B cell (primary cell): ENCODE measurements around the gene NBEAL1. TPM values are rescaled to one million over a fixed set of nuclear protein-coding genes. Genes with fewer than 3 reads are reported as not detected.

Experiments
- ATAC-seq: fragments of 200-7000 bp; cut with Tn5 transposase; one replicate; pipeline ENCODE4 v1.10.0; 2021; ENCODE audit warnings: low read depth, mild to moderate bottlenecking, moderate number of reproducible peaks, moderate library complexity
- CTCF ChIA-PET: fragments of 350-600 bp; sonication (Branson Sonifier 250); formaldehyde crosslinking; loops from one replicate; lab custom pipeline; 2021; ENCODE audit warnings: antibody characterized with exemption, inconsistent platforms; lab: Charles Lee
- POLR2A ChIA-PET: fragments of 350-600 bp; sonication (Branson Sonifier 250); formaldehyde crosslinking; loops from one replicate; lab custom pipeline; 2021; ENCODE audit warnings: antibody characterized with exemption; lab: Charles Lee
- DNase-seq: peaks from one replicate; pipeline ENCODE4 v3.0.0; 2013
- H2AFZ ChIP-seq: 2 replicates; pipeline ENCODE4 v1.6.1; 2012; ENCODE audit warnings: mild to moderate bottlenecking, low read depth, low read length; ENCODE audit not compliant: insufficient read depth, poor library complexity, severe bottlenecking
- H3K27ac ChIP-seq, 2 donors: 1 replicate in 1 of 2; 2 replicates in 1 of 2; pipeline ENCODE4 v1.5.1; 2012 to 2013; ENCODE audit warnings: low read length in 2 of 2, mild to moderate bottlenecking in 2 of 2, moderate library complexity in 1 of 2
- H3K27me3 ChIP-seq, 4 experiments: fragments of 200-600 bp in 1 of 4; sonication (generic) in 1 of 4; replicated peaks in 1 of 4; 1 replicate in 2 of 4; 2 replicates in 2 of 4; pipeline versions ENCODE4 v1.6.1 to v1.7.0; 2013 to 2016; ENCODE audit warnings: low read length in 3 of 4, mild to moderate bottlenecking in 2 of 4, mixed read lengths in 1 of 4, moderate library complexity in 1 of 4; ENCODE audit not compliant: insufficient read depth in 4 of 4, control insufficient read depth in 3 of 4; ENCODE audit errors: control extremely low read depth in 1 of 4
- H3K36me3 ChIP-seq, 2 experiments: replicated peaks in 1 of 2; 1 replicate in 1 of 2; 2 replicates in 1 of 2; pipeline versions ENCODE4 v1.6.1 to v1.7.1; 2013; ENCODE audit warnings: low read length in 1 of 2; ENCODE audit not compliant: insufficient read depth in 2 of 2, control insufficient read depth in 1 of 2; ENCODE audit errors: control extremely low read depth in 1 of 2, extremely low read depth in 1 of 2
- H3K4me1 ChIP-seq, 2 donors: fragments of 200-600 bp in 1 of 2; sonication (generic) in 1 of 2; 1 replicate in 1 of 2; 2 replicates in 1 of 2; pipeline versions ENCODE4 v1.5.1 to v1.6.1; 2013 to 2017; ENCODE audit warnings: low read length in 2 of 2; ENCODE audit not compliant: control insufficient read depth in 2 of 2, insufficient read depth in 2 of 2
- H3K4me2 ChIP-seq: replicated peaks from 2 replicates; pipeline ENCODE3; 2012; ENCODE audit warnings: mild to moderate bottlenecking, low read depth, low read length; ENCODE audit not compliant: poor library complexity, severe bottlenecking
- H3K4me3 ChIP-seq, 5 experiments: fragments of 200-600 bp in 1 of 5; sonication (generic) in 1 of 5; 1 replicate in 3 of 5; 2 replicates in 2 of 5; pipeline versions ENCODE4 v1.5.1 to v1.7.0; 2011 to 2016; ENCODE audit warnings: low read length in 4 of 5, mild to moderate bottlenecking in 4 of 5, low read depth in 2 of 5, control low read depth in 1 of 5, moderate library complexity in 1 of 5; ENCODE audit not compliant: insufficient read depth in 1 of 5; ENCODE audit errors: control extremely low read depth in 1 of 5, extremely low read depth in 1 of 5
- H3K79me2 ChIP-seq: fragments of 200-600 bp; sonication (generic); one replicate; pipeline ENCODE4 v1.6.0; 2016; ENCODE audit warnings: low read length; ENCODE audit not compliant: control insufficient read depth, insufficient read depth
- H3K9ac ChIP-seq: fragments of 200-600 bp; sonication (generic); 2 replicates; pipeline ENCODE4 v1.6.1; 2017; ENCODE audit warnings: mild to moderate bottlenecking, low read length, moderate library complexity
- H3K9me3 ChIP-seq, 3 donors: one replicate each; pipeline versions ENCODE4 v1.6.1 to v1.7.1; 2013; ENCODE audit warnings: low read length in 2 of 3; ENCODE audit not compliant: control insufficient read depth in 2 of 3, insufficient read depth in 1 of 3; ENCODE audit errors: control extremely low read depth in 1 of 3
- H4K20me1 ChIP-seq: 2 replicates; pipeline ENCODE4 v1.6.0; 2012; ENCODE audit warnings: mild to moderate bottlenecking, low read length; ENCODE audit not compliant: insufficient read depth, control insufficient read depth, poor library complexity, severe bottlenecking
- H3K27ac Mint-ChIP-seq: one replicate; pipeline ENCODE4 v1.8.0; 2021; ENCODE audit warnings: mixed read lengths
- H3K27me3 Mint-ChIP-seq: one replicate; pipeline ENCODE4 v1.8.0; 2021; ENCODE audit warnings: mixed read lengths
- H3K4me1 Mint-ChIP-seq: one replicate; pipeline ENCODE4 v1.8.0; 2021; ENCODE audit warnings: mixed read lengths
- H3K4me3 Mint-ChIP-seq: one replicate; pipeline ENCODE4 v1.8.0; 2021; ENCODE audit warnings: mixed read lengths
- H3K9me3 Mint-ChIP-seq: one replicate; pipeline ENCODE4 v1.8.0; 2022; ENCODE audit warnings: mixed read lengths; ENCODE audit not compliant: insufficient read depth
- EZH2 ChIP-seq: IDR thresholded peaks from 2 replicates; pipeline ENCODE4 v1.6.1; 2012; ENCODE audit warnings: borderline replicate concordance, low read depth, mild to moderate bottlenecking, moderate library complexity, low read length; ENCODE audit not compliant: insufficient read depth, poor library complexity, severe bottlenecking
- WGBS: methylation state at CpG from one replicate; pipeline ENCODE4 v1.1.5; 2013; ENCODE audit warnings: missing lambda C conversion rate; ENCODE audit not compliant: insufficient coverage; 5-methylcytosine and 5-hydroxymethylcytosine counted together
- intact Hi-C: fragments of 100-400 bp; cut with micrococcal nuclease; formaldehyde crosslinking; loops from one replicate; pipeline ENCODE4 v1.10.0; 2022
- polyA plus RNA-seq: library from polyadenylated mRNA; depleted of rRNA; stranded (reverse); fragments of >200 nt; gene quantifications from 2 replicates; pipeline ENCODE4 v1.2.3, GENCODE V29; 2012
- total RNA-seq, 2 donors: library from RNA; stranded (reverse); fragments of 120-200 nt in 1 of 2; gene quantifications; 1 replicate in 1 of 2; 2 replicates in 1 of 2; pipeline versions ENCODE4 v1.2.3 to v1.2.4, GENCODE V29; 2013 to 2022
- TF ChIP-seq, protein P1 (sequence below): fragments of 200-600 bp; IDR thresholded peaks from one replicate; pipeline ENCODE4 v1.8.0; 2022; ENCODE audit warnings: antibody characterized with exemption, mild to moderate bottlenecking

The NBEAL1 gene
- total and polyA plus RNA-seq, 2 donors (not counting 1 experiment from before 2014, with no cell fraction given) = 2.2 to 22.0 TPM

DNA sequence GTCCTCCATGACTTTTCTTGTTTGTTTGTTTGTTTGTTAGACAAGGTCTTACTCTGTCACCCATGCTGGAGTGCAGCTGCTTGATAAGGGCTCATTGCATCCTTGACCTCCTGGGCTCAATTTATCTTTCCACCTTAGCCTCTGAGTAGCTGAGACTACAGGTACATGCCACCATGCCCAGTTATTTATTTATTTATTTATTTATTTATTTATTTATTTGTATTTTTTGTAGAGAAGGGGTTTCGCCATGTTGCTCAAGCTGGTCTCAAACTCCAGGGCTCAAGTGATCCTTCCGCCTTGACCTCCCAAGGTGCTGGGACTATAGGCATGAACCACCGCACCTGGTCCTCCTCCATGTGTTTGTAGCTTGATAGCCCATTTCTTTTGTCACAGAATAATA lies 37.9 kb downstream of the NBEAL1 start:
- CTCF ChIA-PET = interaction anchor here (0.9 kb wide), 1 partner anchor 10 kb away, joined by 3 read pairs; no protein-coding TSS in a partner anchor
- DNase-seq (no peak), ATAC-seq (no peak)
- Histone ChIP-seq H3K4me3 (no peak overlapping the region), H3K36me3 (peaks cover 0 to 5% of the 10 kb centered on the region in 2 experiments), H3K79me2 (no peaks in the 10 kb centered on the region), H3K27ac (no peak overlapping the region), H3K9me3 (no peaks in the 10 kb centered on the region), H3K9ac (no peak overlapping the region), H3K4me2 (no peak overlapping the region), H2AFZ (no peak overlapping the region), H4K20me1 (no peaks in the 10 kb centered on the region), H3K27me3 (no peaks in the 10 kb centered on the region), H3K4me1 (no peaks in the 10 kb centered on the region)
- Mint-ChIP-seq H3K9me3 (no peaks in the 10 kb centered on the region), H3K4me3 (no peak overlapping the region), H3K4me1 (no peaks in the 10 kb centered on the region), H3K27me3 (no peaks in the 10 kb centered on the region), H3K27ac (no peak overlapping the region)
- TF ChIP-seq, protein P1, sequence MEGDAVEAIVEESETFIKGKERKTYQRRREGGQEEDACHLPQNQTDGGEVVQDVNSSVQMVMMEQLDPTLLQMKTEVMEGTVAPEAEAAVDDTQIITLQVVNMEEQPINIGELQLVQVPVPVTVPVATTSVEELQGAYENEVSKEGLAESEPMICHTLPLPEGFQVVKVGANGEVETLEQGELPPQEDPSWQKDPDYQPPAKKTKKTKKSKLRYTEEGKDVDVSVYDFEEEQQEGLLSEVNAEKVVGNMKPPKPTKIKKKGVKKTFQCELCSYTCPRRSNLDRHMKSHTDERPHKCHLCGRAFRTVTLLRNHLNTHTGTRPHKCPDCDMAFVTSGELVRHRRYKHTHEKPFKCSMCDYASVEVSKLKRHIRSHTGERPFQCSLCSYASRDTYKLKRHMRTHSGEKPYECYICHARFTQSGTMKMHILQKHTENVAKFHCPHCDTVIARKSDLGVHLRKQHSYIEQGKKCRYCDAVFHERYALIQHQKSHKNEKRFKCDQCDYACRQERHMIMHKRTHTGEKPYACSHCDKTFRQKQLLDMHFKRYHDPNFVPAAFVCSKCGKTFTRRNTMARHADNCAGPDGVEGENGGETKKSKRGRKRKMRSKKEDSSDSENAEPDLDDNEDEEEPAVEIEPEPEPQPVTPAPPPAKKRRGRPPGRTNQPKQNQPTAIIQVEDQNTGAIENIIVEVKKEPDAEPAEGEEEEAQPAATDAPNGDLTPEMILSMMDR = no peak
- no peak for TF ChIP-seq EZH2
- intact Hi-C loops = no loop called here
- WGBS = 100% methylated on average over 2 of the region's 3 CpGs
- POLR2A ChIA-PET = no interaction called here

DNA sequence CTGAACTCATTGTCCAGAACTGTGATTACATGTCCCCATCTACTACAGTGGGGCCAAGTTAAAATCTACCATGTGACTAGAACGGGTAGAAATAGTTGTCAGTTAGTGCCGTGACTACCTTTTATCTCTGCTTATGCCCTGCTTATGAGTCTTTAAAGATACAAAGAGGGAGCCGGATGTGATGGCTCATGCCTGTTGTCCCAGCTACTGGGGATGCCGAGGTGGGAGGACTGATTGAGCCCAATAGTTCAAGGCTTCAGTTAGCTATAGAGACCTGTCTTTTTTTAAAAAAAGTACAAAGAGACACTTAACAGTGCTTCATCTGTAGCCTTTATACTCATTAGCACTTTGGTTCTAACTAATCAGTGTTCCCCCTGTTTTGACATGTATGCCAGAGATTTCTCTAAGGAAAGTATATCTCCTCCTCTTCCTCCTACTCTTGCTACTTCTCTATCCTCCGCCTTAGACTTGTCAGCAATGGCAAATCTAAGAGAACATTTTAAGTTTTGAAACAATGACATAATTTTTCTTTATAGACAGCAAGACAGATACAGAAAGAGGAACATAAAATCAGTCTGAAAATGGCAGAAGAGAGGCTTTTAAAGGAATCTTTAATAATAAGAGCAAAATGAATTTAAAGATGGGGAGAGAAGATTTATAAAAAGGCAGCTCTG lies 45.0 kb downstream of the NBEAL1 start:
- POLR2A ChIA-PET = no interaction called here
- DNase-seq (no peak), ATAC-seq (no peak)
- Histone ChIP-seq H3K9me3 (no peaks in the 10 kb centered on the region), H3K27me3 (no peaks in the 10 kb centered on the region), H3K79me2 (no peaks in the 10 kb centered on the region), H3K4me3 (no peak overlapping the region), H3K36me3 (peaks cover 0 to 2% of the 10 kb centered on the region in 2 experiments), H4K20me1 (no peaks in the 10 kb centered on the region), H3K27ac (no peak overlapping the region), H3K9ac (no peak overlapping the region), H3K4me2 (no peak overlapping the region), H3K4me1 (no peaks in the 10 kb centered on the region), H2AFZ (no peak overlapping the region)
- TF ChIP-seq EZH2 = no peak
- TF ChIP-seq, protein P1 = no peak
- intact Hi-C loops = no loop called here
- H3K27ac Mint-ChIP-seq = no peak overlapping the region
- no peaks in the 10 kb centered on the region for H3K4me1 Mint-ChIP-seq
- H3K4me3 Mint-ChIP-seq = no peak overlapping the region
- CTCF ChIA-PET = no interaction called here
- 94% methylated on average over 2 of the region's 5 CpGs for WGBS
- H3K27me3 Mint-ChIP-seq = no peaks in the 10 kb centered on the region
- no peaks in the 10 kb centered on the region for H3K9me3 Mint-ChIP-seq
